Vagina (tissue), 2 donors: Measurements from ENCODE around the gene TMTC2. TPM values are rescaled to one million over a fixed set of nuclear protein-coding genes. Genes with fewer than 3 reads are reported as not detected.

ENCODE experiments used
- DNase-seq, 2 donors: peaks; one replicate each; pipeline ENCODE4 v3.0.0-alpha.2; 2017; ENCODE audit errors: extremely low spot score in 2 of 2
- H3K27ac ChIP-seq: fragments of 200-600 bp; sonication (generic); one replicate; pipeline ENCODE4 v1.5.1; 2019
- H3K27me3 ChIP-seq: fragments of 200-600 bp; sonication (generic); one replicate; pipeline ENCODE4 v1.5.1; 2019
- H3K36me3 ChIP-seq, 2 donors: fragments of 200-600 bp; sonication (generic); one replicate each; pipeline ENCODE4 v1.5.1; 2017 to 2019
- H3K4me1 ChIP-seq: fragments of 200-600 bp; sonication (generic); one replicate; pipeline ENCODE4 v1.5.1; 2019
- H3K4me3 ChIP-seq, 2 donors: fragments of 200-600 bp; sonication (generic); 1 replicate in 1 of 2; 2 replicates in 1 of 2; pipeline ENCODE4 v1.5.1; 2016 to 2019
- H3K9me3 ChIP-seq: fragments of 200-600 bp; sonication (generic); one replicate; pipeline ENCODE4 v1.5.1; 2019
- CTCF ChIP-seq, 3 experiments: fragments of 450-650 bp in 2 of 3; fragments of 200-600 bp in 1 of 3; sonication (generic) in 1 of 3; IDR thresholded peaks; one replicate each; pipeline ENCODE4 v1.5.1; 2017 to 2019; ENCODE audit warnings: antibody characterized with exemption in 3 of 3, mild to moderate bottlenecking in 2 of 3, moderate library complexity in 2 of 3
- POLR2A ChIP-seq, 2 donors: fragments of 450-650 bp; IDR thresholded peaks; one replicate each; pipeline ENCODE4 v1.6.1; 2017; ENCODE audit warnings: antibody characterized with exemption in 2 of 2, mild to moderate bottlenecking in 2 of 2, moderate library complexity in 2 of 2
- POLR2AphosphoS5 ChIP-seq, 2 donors: sonication (generic); formaldehyde crosslinking; IDR thresholded peaks; one replicate each; pipeline ENCODE4 v1.9.0; 2017; ENCODE audit warnings: antibody characterized with exemption in 2 of 2, mild to moderate bottlenecking in 2 of 2, low read depth in 1 of 2; ENCODE audit not compliant: insufficient read depth in 1 of 2
- intact Hi-C: fragments of 100-400 bp; cut with DNase I; formaldehyde crosslinking; loops from one replicate; pipeline ENCODE4 v1.15.1; 2023
- total RNA-seq: library from RNA; depleted of rRNA; stranded (reverse); fragments of >200 nt; gene quantifications from one replicate; pipeline ENCODE4 v1.2.3, GENCODE V29; 2016

TMTC2 gene
- total RNA-seq, 1 donor from 2014 or later: 15.5 TPM

- DNase-seq: no peak
- Histone ChIP-seq H3K27me3 (no peaks in the 10 kb centered on the region), H3K4me3 (no peak overlapping the region), H3K27ac (no peak overlapping the region), H3K4me1 (peaks cover 8% of the 10 kb centered on the region), H3K36me3 (no peaks in the 10 kb centered on the region), H3K9me3 (no peaks in the 10 kb centered on the region)
- intact Hi-C loops: no loop called here
- TF ChIP-seq CTCF (IDR thresholded peaks at IDR 0.05): no peak
- TF ChIP-seq POLR2AphosphoS5 (IDR thresholded peaks at IDR 0.05; ENCODE audit: insufficient read depth in 1 of 2, low read depth in 1 of 2): no peak
Observed at GRCh38 chr12:83083616-83084015, 396.9 kb downstream of the TMTC2 start.

DNA sequence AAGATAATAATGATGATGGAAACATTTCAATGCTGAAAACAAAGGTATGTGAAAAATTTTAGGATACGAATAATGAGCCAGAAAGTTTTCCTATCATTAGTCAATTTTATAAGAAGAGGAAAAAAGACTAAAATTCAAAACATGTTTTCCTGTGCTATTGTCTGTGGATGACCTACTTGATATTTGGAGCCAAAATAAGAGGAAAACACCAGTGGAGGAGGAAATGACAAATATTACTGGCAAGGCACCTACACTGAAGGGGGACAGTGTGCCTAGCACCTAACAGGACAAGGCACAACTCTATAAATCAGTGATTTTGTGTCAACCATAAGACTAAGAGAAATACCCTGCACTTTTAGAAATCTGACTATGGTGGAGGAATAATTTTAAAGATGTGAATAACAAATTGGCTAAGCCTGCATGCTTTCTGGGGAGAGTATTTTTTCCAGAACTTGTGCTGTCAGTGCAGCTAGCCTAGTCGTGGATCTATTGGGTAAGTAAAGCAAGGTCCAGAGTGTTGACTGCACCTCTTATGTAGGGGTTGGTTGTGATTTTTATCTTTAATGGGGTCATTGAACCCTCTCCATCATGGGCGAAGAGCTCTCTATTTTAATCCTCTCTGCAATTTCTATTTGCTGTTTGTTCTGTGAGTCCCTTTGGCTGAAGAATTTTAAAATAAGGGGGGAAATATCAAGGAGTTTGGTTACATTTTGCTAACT lies 398.0 kb downstream of the TMTC2 start:
- TF ChIP-seq POLR2A (IDR thresholded peaks at IDR 0.05) (no peak), POLR2AphosphoS5 (IDR thresholded peaks at IDR 0.05; ENCODE audit: insufficient read depth in 1 of 2, low read depth in 1 of 2) (no peak), CTCF (IDR thresholded peaks at IDR 0.05) (no peak)
- Histone ChIP-seq H3K36me3 (no peaks in the 10 kb centered on the region), H3K4me3 (no peak overlapping the region), H3K27ac (no peak overlapping the region), H3K4me1 (peaks cover 8% of the 10 kb centered on the region), H3K27me3 (no peaks in the 10 kb centered on the region), H3K9me3 (no peaks in the 10 kb centered on the region)
- no peak for DNase-seq
- intact Hi-C loops: no loop called here

DNA sequence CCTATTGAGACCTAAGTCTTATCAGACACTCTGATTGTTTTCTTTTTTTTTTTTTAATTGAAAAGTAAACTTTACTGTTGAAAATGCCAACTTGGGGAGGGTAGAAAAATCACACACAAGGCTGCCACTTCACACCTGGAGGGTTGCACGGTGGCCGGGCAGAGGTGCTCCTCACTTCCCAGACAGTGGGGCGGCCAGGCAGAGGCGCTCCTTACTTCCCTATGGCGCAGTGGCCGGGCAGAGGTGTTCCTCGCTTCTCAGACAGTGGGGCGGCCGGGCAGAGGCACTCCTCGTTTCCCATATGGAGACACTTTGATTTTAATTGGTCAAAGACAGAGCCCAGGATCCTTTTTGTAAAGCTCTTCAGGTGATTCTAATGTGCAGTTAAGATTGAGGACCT lies 399.3 kb downstream of the TMTC2 start:
- H3K9me3 ChIP-seq: no peaks in the 10 kb centered on the region
- H3K27me3 ChIP-seq: no peaks in the 10 kb centered on the region
- no peak overlapping the region for H3K27ac ChIP-seq
- H3K4me3 ChIP-seq: no peak overlapping the region
- no peaks in the 10 kb centered on the region for H3K36me3 ChIP-seq
- H3K4me1 ChIP-seq: peaks cover 8% of the 10 kb centered on the region
- TF ChIP-seq POLR2A (IDR thresholded peaks at IDR 0.05): no peak
- no peak for TF ChIP-seq CTCF (IDR thresholded peaks at IDR 0.05)
- no peak for TF ChIP-seq POLR2AphosphoS5 (IDR thresholded peaks at IDR 0.05; ENCODE audit: insufficient read depth in 1 of 2, low read depth in 1 of 2)
- DNase-seq: no peak
- intact Hi-C loops: no loop called here

DNA sequence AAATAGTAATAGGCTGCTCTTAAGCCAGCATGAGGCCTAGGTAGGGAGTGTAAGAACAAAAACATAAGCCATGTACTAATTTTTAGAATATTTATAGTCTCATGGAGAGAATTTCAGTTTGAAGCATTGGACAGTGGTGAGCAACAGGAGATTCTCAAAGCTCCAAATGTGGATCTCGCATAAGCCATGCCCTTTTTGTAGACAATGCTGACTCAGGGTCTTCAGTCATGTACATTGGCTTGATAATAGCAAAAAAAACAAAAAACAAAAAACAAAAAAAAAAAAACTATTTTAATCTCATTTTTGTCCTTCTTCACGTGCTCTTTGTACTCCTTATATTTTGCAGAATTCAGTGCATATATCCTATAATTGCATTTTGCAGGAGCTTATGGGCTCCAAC lies 402.9 kb downstream of the TMTC2 start:
- H3K27me3 ChIP-seq: no peaks in the 10 kb centered on the region
- H3K27ac ChIP-seq: no peak overlapping the region
- intact Hi-C loops: no loop called here
- no peak overlapping the region for H3K4me3 ChIP-seq
- no peak for DNase-seq
- H3K36me3 ChIP-seq: no peaks in the 10 kb centered on the region
- TF ChIP-seq POLR2A (IDR thresholded peaks at IDR 0.05) (no peak), CTCF (IDR thresholded peaks at IDR 0.05) (no peak), POLR2AphosphoS5 (IDR thresholded peaks at IDR 0.05; ENCODE audit: insufficient read depth in 1 of 2, low read depth in 1 of 2) (no peak)
- no peaks in the 10 kb centered on the region for H3K4me1 ChIP-seq
- no peaks in the 10 kb centered on the region for H3K9me3 ChIP-seq

DNA sequence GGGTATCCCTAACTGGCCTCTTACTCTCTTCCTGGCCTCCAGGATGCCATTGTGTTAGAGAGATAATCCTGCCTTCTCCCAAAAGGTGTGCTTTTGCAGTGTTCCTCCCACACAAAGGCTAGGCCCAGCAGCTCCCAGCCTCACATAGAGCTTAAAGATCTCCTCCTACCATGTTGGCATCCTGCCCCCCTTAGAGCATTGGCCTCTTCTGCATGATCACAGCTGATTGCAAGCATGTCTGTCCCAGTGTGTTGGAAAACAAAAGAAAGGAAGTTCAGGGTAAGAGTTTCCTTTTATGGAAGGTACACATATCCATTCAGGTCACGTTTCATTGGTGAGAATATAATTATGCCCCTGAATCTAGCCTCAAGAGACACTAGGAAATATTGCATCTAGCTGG lies 405.4 kb downstream of the TMTC2 start:
- Histone ChIP-seq H3K27ac (no peak overlapping the region), H3K27me3 (no peaks in the 10 kb centered on the region), H3K36me3 (no peaks in the 10 kb centered on the region), H3K4me3 (no peak overlapping the region), H3K9me3 (no peaks in the 10 kb centered on the region), H3K4me1 (no peaks in the 10 kb centered on the region)
- intact Hi-C loops: no loop called here
- no peak for DNase-seq
- TF ChIP-seq POLR2AphosphoS5 (IDR thresholded peaks at IDR 0.05; ENCODE audit: insufficient read depth in 1 of 2, low read depth in 1 of 2) (no peak), CTCF (IDR thresholded peaks at IDR 0.05) (no peak), POLR2A (IDR thresholded peaks at IDR 0.05) (no peak)
